Bronchial epithelial cell (primary cell): Measurements from ENCODE around the gene SRC. TPM values are rescaled to one million over a fixed set of nuclear protein-coding genes. Genes with fewer than 3 reads are reported as not detected.

Experiments
- DNase-seq: peaks from one replicate; pipeline ENCODE4 v3.0.0-alpha.2; 2010; ENCODE audit warnings: low read depth
- FAIRE-seq: peaks from 2 replicates; lab custom pipeline; 2011; peaks lifted over from hg19 to GRCh38; lab: Jason Lieb, UNC
- H3K27me3 ChIP-seq: 2 replicates; pipeline ENCODE4 v1.5.1; 2011; ENCODE audit warnings: low read length; ENCODE audit not compliant: control insufficient read depth, insufficient read depth
- H3K36me3 ChIP-seq: 2 replicates; pipeline ENCODE4 v1.5.1; 2011; ENCODE audit warnings: low read length; ENCODE audit not compliant: control insufficient read depth, insufficient read depth
- H3K4me3 ChIP-seq: 2 replicates; pipeline ENCODE4 v1.5.1; 2011; ENCODE audit warnings: mild to moderate bottlenecking, low read depth, low read length, control low read depth
- CTCF ChIP-seq: IDR thresholded peaks from 2 replicates; pipeline ENCODE4 v1.5.1; 2011; ENCODE audit warnings: mild to moderate bottlenecking, moderate library complexity, low read length, control low read depth, inconsistent platforms; ENCODE audit not compliant: insufficient read depth, severe bottlenecking
- total RNA-seq: library from RNA; depleted of rRNA; stranded (reverse); fragments of >200 nt; gene quantifications from 2 replicates; pipeline ENCODE4 v1.2.1, GENCODE V29; 2014

Gene SRC
- total RNA-seq, 1 donor from 2014 or later, result 16.6 TPM

- DNase-seq (no peak), FAIRE-seq (no peak)
- TF ChIP-seq CTCF, result no peak
- no peak overlapping the region for H3K4me3 ChIP-seq
- H3K27me3 ChIP-seq, result peaks cover 2% of the 10 kb centered on the region
- no peaks in the 10 kb centered on the region for H3K36me3 ChIP-seq
Measured at GRCh38 chr20:37443596-37443995, 97.7 kb downstream of the SRC start.

GRCh38 chr20:37445041-37445440 is 99.1 kb downstream of the SRC start:
- FAIRE-seq (no peak), DNase-seq (no peak)
- TF ChIP-seq CTCF, result no peak
- Histone ChIP-seq H3K36me3 (no peaks in the 10 kb centered on the region), H3K27me3 (no peaks in the 10 kb centered on the region), H3K4me3 (no peak overlapping the region)

- peak; percentile 83 for FAIRE-seq
- peaks cover 3% of the 10 kb centered on the region for H3K27me3 ChIP-seq
Measured at GRCh38 chr20:37446286-37447032, 100.5 kb downstream of the SRC start.

GRCh38 chr20:37447688-37448087 is 101.7 kb downstream of the SRC start:
- TF ChIP-seq CTCF, result no peak
- FAIRE-seq, result no peak
- no peak for DNase-seq
- H3K36me3 ChIP-seq, result no peaks in the 10 kb centered on the region
- peaks cover 9% of the 10 kb centered on the region for H3K27me3 ChIP-seq
- no peak overlapping the region for H3K4me3 ChIP-seq

More at GRCh38 chr20:37446286-37447032, 100.5 kb downstream of the SRC start:
- TF ChIP-seq CTCF, result no peak
- H3K4me3 ChIP-seq, result no peak overlapping the region
- no peak for DNase-seq
- H3K36me3 ChIP-seq, result no peaks in the 10 kb centered on the region

- TF ChIP-seq CTCF, result no peak
- DNase-seq, result no peak
- peaks cover 11% of the 10 kb centered on the region for H3K27me3 ChIP-seq
- no peak for FAIRE-seq
- H3K36me3 ChIP-seq, result no peaks in the 10 kb centered on the region
- H3K4me3 ChIP-seq, result no peak overlapping the region
Measured at GRCh38 chr20:37449276-37449675, 103.3 kb downstream of the SRC start.

GRCh38 chr20:37450344-37450743 is 104.4 kb downstream of the SRC start:
- no peak overlapping the region for H3K4me3 ChIP-seq
- H3K36me3 ChIP-seq, result no peaks in the 10 kb centered on the region
- no peak for TF ChIP-seq CTCF
- no peak for DNase-seq
- no peak for FAIRE-seq
- peaks cover 11% of the 10 kb centered on the region for H3K27me3 ChIP-seq
